ENCODE measurements around the gene POLDIP2.

DNA sequence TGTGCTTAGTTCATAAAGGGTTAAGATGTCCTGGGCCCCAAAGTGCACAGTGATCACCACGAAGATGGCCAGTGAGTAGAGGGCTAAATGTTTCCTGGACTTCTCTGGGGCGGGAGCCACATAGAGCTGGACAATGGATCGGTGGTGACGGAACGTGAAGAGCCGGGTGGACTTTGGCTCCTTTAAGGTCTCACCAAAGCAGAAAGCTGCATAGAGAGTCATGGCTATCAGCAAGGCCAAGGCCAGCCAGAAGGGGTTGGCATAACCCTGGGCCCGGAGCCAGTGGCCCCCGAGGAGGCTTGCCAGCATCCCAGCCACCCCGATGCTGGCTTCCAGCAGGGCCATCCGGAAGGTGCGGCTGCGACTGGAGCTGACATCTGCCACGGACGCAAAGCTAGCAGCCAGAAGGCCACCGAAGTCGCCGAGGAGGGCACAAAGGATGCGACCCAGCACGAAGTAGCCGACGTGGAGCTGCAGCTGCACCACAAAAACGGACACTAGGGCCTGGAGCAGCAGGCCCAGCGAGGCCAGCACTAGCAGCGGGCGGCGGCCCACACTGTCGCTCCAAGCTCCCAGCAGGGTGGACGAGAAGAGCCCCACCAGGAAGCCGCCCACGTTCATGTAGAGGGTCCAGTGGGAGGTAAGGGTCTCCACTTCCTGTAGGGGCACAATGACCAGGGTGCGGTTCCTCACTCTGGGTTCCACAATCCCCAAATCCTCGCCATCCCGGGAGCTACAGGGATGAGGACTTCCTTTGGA is 47.7 kb upstream of the POLDIP2 start:
- TF ChIP-seq TAF1 (IDR thresholded peaks at IDR 0.05; ENCODE audit: borderline replicate concordance, low read depth, low read length) (no peak), POLR2A (IDR thresholded peaks at IDR 0.05; ENCODE audit: low read depth, low read length) (no peak), POLR2AphosphoS5 (IDR thresholded peaks at IDR 0.05; ENCODE audit: low read depth, low read length) (no peak)
